NCI-H2029 treated with DMSO at 0.1 percent for 48 hours (cell line): ENCODE results near the gene PLVAP.
"Not testable (repeated sequence)": the region's sequence is repeated elsewhere in the genome, so short reads cannot be mapped to it uniquely, and the experiment has no call there.

Experiments
- DNase-seq: peaks from one replicate; lab custom pipeline; 2025; lab: John Stamatoyannopoulos, UW

The PLVAP gene

GRCh38 chr19:17398902-17399527, 21.9 kb upstream of the PLVAP start:
- DNase-seq, result no peak

GRCh38 chr19:17394891-17395415, 17.8 kb upstream of the PLVAP start:
- peak; percentile 20 for DNase-seq

- no peak for DNase-seq
Measured at GRCh38 chr19:17393914-17394313, 16.8 kb upstream of the PLVAP start, which contains the start of gene CCDC194. Gene CCDC194 (minus strand): TSS chr19:17394196. CDS start chr19:17394158, 38 bp downstream.

- DNase-seq, result no peak
Measured at GRCh38 chr19:17393002-17393401, 15.9 kb upstream of the PLVAP start.

GRCh38 chr19:17391371-17392151, 14.4 kb upstream of the PLVAP start:
- no peak for DNase-seq

GRCh38 chr19:17390665-17391370, 13.7 kb upstream of the PLVAP start:
- DNase-seq, result peak; percentile 51

GRCh38 chr19:17389957-17390664, 13.0 kb upstream of the PLVAP start:
- DNase-seq, result no peak

GRCh38 chr19:17389288-17389687, 12.1 kb upstream of the PLVAP start:
- DNase-seq, result no peak

GRCh38 chr19:17385878-17386611, 8.9 kb upstream of the PLVAP start:
- DNase-seq, result no peak

- DNase-seq, result no peak
Measured at GRCh38 chr19:17380426-17381138, 3.4 kb upstream of the PLVAP start.

GRCh38 chr19:17379221-17379631, 2.1 kb upstream of the PLVAP start:
- DNase-seq, result no peak

GRCh38 chr19:17378271-17378670, 1.1 kb upstream of the PLVAP start:
- no peak for DNase-seq

- no peak for DNase-seq
Measured at GRCh38 chr19:17370026-17370587, 7.0 kb downstream of the PLVAP start.

- no peak for DNase-seq
Measured at GRCh38 chr19:17365361-17365760, 11.8 kb downstream of the PLVAP start.

GRCh38 chr19:17363852-17364605, 13.1 kb downstream of the PLVAP start:
- DNase-seq, result not testable (repeated sequence)

GRCh38 chr19:17359905-17360800, 17.0 kb downstream of the PLVAP start:
- DNase-seq, result no peak

GRCh38 chr19:17358395-17358794, 18.7 kb downstream of the PLVAP start:
- DNase-seq, result no peak

- DNase-seq, result peak; percentile 54
Measured at GRCh38 chr19:17357724-17358123, 19.4 kb downstream of the PLVAP start.
